Psoas muscle (tissue), 8 donors: Measurements from ENCODE around the gene DYRK2. TPM values are rescaled to one million over a fixed set of nuclear protein-coding genes. Genes with fewer than 3 reads are reported as not detected.

Source experiments
- ATAC-seq, 4 donors: fragments of 200-7000 bp; cut with Tn5 transposase; one replicate each; pipeline ENCODE4 v1.9.1; 2020; ENCODE audit warnings: moderate library complexity in 3 of 4, mild to moderate bottlenecking in 2 of 4
- DNase-seq, 2 donors: peaks; one replicate each; pipeline ENCODE4 v3.0.0-alpha.2; 2020
- H3K27ac ChIP-seq: fragments of 200-600 bp; one replicate; pipeline ENCODE4 v1.8.0; 2022
- H3K27me3 ChIP-seq, 3 donors: fragments of 200-600 bp in 1 of 3; one replicate each; pipeline versions ENCODE4 v1.6.1 to v1.8.0; 2013 to 2022; ENCODE audit warnings: low read length in 2 of 3, mild to moderate bottlenecking in 2 of 3, moderate library complexity in 1 of 3; ENCODE audit not compliant: insufficient read depth in 3 of 3
- H3K36me3 ChIP-seq, 2 donors: fragments of 200-600 bp in 1 of 2; one replicate each; pipeline versions ENCODE4 v1.6.1 to v1.8.0; 2013 to 2022; ENCODE audit warnings: low read depth in 1 of 2, mild to moderate bottlenecking in 1 of 2, moderate library complexity in 1 of 2; ENCODE audit not compliant: insufficient read depth in 1 of 2
- H3K4me1 ChIP-seq: fragments of 200-600 bp; one replicate; pipeline ENCODE4 v1.8.0; 2022
- H3K4me3 ChIP-seq: fragments of 200-600 bp; one replicate; pipeline ENCODE4 v1.8.0; 2022; ENCODE audit warnings: mild to moderate bottlenecking
- H3K9me3 ChIP-seq: fragments of 200-600 bp; one replicate; pipeline ENCODE4 v1.8.0; 2022
- CTCF ChIP-seq: fragments of 200-600 bp; IDR thresholded peaks from one replicate; pipeline ENCODE4 v1.8.0; 2022; ENCODE audit warnings: antibody characterized with exemption
- WGBS, 3 donors: extraction: QIAGEN DNeasy Blood & Tissue Kit; methylation state at CpG; one replicate each; pipeline versions ENCODE4 v1.1.6 to v1.1.7; 2013; 5-methylcytosine and 5-hydroxymethylcytosine counted together
- intact Hi-C, 2 donors: fragments of 100-400 bp; cut with DNase I; formaldehyde crosslinking; loops; one replicate each; pipeline versions ENCODE4 v1.11.0 to v1.14.2; 2022
- polyA plus RNA-seq, 3 donors: library from polyadenylated mRNA; stranded (reverse); fragments of 200-250 nt; gene quantifications; one replicate each; pipeline ENCODE4 v1.2.3, GENCODE V29; 2013
- total RNA-seq, 4 donors: library from RNA; stranded (reverse); fragmentation: NEBNext Ultra II Directional in 2 of 4; extraction: Animal tissue kit (Norgen Biotek cat#: 25700) in 2 of 4; gene quantifications; one replicate each; pipeline versions ENCODE4 v1.2.1 to v1.2.4, GENCODE V29; 2021 to 2023
- donor health status: healthy with polysubstance abuse.
- donor health status: DM: no; HTN: no; CAD: no; lungs with moderate emphysema.
- donor health status: Bipolar disorder and iron deficiency.
- donor health status: healthy.
- donor health status: DM: yes; HTN: yes; CAD: no.
- donor health status: DM: no; HTN: no; CAD: no.
- donor health status: DM: no; HTN: no; CAD: no.
- donor health status: DM: yes; HTN: yes; CAD: no.

Gene DYRK2
- total and polyA plus RNA-seq, 7 donors: 2.8 to 46.4 (median 11.0) TPM

DNA sequence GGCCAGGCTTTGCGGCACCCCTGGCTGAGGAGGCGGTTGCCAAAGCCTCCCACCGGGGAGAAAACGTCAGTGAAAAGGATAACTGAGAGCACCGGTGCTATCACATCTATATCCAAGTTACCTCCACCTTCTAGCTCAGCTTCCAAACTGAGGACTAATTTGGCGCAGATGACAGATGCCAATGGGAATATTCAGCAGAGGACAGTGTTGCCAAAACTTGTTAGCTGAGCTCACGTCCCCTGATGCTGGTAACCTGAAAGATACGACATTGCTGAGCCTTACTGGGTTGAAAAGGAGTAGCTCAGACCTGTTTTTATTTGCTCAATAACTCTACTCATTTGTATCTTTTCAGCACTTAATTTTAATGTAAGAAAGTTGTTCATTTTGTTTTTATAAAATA lies 9.9 kb downstream of the DYRK2 start:
- TF ChIP-seq CTCF: no peak
- Histone ChIP-seq H3K36me3 (peaks cover 0 to 19% of the 10 kb centered on the region in 2 donors), H3K27ac (peak overlapping the region; percentile 74), H3K4me3 (peak overlapping the region; percentile 47), H3K9me3 (no peaks in the 10 kb centered on the region), H3K27me3 (no peaks in the 10 kb centered on the region), H3K4me1 (peaks cover 88% of the 10 kb centered on the region)
- intact Hi-C loops: loop anchor here (10.0 kb wide), 2 partner anchors 126 to 136 kb away; no protein-coding TSS in a partner anchor
- DNase-seq: no peak
- peak; percentile 43 to 60 (median 56) for ATAC-seq
- WGBS, 3 donors: 35 to 48% (median 36%) methylated on average over 8 of the region's 8 CpGs

- ATAC-seq (no peak), DNase-seq (no peak)
- Histone ChIP-seq H3K36me3 (peaks cover 0 to 19% of the 10 kb centered on the region in 2 donors), H3K27ac (peak overlapping the region; percentile 74), H3K9me3 (no peaks in the 10 kb centered on the region), H3K27me3 (no peaks in the 10 kb centered on the region), H3K4me1 (peaks cover 88% of the 10 kb centered on the region), H3K4me3 (peak overlapping the region; percentile 47)
- intact Hi-C loops: loop anchor here (10.0 kb wide), 2 partner anchors 126 to 136 kb away; no protein-coding TSS in a partner anchor
- 17 to 29% (median 24%) methylated on average over 4 of the region's 4 CpGs for WGBS, 3 donors
- no peak for TF ChIP-seq CTCF
These were observed 10.7 kb downstream of the DYRK2 start for GRCh38 chr12:67659292-67659691.

GRCh38 chr12:67661311-67662021 lies 12.9 kb downstream of the DYRK2 start:
- peak overlapping the region; percentile 74 for H3K27ac ChIP-seq
- intact Hi-C loops: no loop called here
- H3K4me1 ChIP-seq: peaks cover 84% of the 10 kb centered on the region

DNA sequence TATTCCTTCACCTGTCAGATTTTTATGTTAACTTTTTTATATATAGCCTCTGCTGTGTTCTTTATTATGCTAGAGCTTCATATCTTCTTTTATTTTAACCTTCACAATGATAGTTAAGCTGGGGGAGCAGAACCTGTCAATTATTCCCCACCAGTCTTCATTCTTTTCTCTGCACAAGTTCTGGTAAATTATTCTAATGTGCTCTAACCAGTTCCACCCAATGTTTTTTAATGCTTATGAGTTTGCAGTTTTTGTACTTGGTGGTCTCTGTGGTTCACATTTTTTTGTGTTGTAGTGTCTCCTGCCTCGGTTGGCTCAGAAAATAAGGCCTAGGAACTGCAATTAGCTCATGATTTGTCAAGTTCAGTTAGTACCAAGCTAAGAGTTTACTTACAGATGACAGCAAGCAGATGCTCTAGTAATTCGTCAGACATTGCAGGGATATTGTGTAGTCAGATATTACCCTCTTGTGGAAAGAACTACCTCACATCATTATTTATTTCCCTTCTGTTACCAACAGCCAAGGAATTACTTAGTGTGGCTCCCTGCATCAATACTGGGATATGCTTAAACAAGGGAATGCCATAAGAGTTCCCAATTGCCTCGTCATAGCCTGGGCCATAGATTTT lies 14.5 kb downstream of the DYRK2 start:
- H3K36me3 ChIP-seq: peaks cover 0 to 4% of the 10 kb centered on the region in 2 donors
- H3K4me1 ChIP-seq: peaks cover 92% of the 10 kb centered on the region
- ATAC-seq: peak; percentile 60 to 80 (median 78)
- H3K9me3 ChIP-seq: no peaks in the 10 kb centered on the region
- H3K4me3 ChIP-seq: no peak overlapping the region
- no peaks in the 10 kb centered on the region for H3K27me3 ChIP-seq
- no peak for TF ChIP-seq CTCF
- peak overlapping the region; percentile 74 for H3K27ac ChIP-seq
- no peak for DNase-seq
- intact Hi-C loops: no loop called here
- 23 to 30% (median 24%) methylated on average over 3 of the region's 3 CpGs for WGBS, 3 donors

More at GRCh38 chr12:67661311-67662021, 12.9 kb downstream of the DYRK2 start:
- Histone ChIP-seq H3K27me3 (no peaks in the 10 kb centered on the region), H3K4me3 (no peak overlapping the region), H3K36me3 (peaks cover 0 to 19% of the 10 kb centered on the region in 2 donors), H3K9me3 (no peaks in the 10 kb centered on the region)
- no peak for DNase-seq
- no peak for TF ChIP-seq CTCF
- 19 to 32% (median 19%) methylated on average over 4 of the region's 4 CpGs for WGBS, 3 donors
- peak; percentile 60 to 84 (median 72) for ATAC-seq
